Measurements from ENCODE around the gene KRT82.
"Not testable (repeated sequence)": the region's sequence is repeated elsewhere in the genome, so short reads cannot be mapped to it uniquely, and the experiment has no call there.

The KRT82 gene

GRCh38 chr12:52405922-52406385 lies at the start of gene KRT82:
Gene KRT82, minus strand, starts transcription at chr12:52406335. Its CDS starts 58 bp downstream, at chr12:52406277.
- DNase-seq: no peak

GRCh38 chr12:52455821-52456220 lies 49.7 kb upstream of the KRT82 start:
- DNase-seq: no peak

DNA sequence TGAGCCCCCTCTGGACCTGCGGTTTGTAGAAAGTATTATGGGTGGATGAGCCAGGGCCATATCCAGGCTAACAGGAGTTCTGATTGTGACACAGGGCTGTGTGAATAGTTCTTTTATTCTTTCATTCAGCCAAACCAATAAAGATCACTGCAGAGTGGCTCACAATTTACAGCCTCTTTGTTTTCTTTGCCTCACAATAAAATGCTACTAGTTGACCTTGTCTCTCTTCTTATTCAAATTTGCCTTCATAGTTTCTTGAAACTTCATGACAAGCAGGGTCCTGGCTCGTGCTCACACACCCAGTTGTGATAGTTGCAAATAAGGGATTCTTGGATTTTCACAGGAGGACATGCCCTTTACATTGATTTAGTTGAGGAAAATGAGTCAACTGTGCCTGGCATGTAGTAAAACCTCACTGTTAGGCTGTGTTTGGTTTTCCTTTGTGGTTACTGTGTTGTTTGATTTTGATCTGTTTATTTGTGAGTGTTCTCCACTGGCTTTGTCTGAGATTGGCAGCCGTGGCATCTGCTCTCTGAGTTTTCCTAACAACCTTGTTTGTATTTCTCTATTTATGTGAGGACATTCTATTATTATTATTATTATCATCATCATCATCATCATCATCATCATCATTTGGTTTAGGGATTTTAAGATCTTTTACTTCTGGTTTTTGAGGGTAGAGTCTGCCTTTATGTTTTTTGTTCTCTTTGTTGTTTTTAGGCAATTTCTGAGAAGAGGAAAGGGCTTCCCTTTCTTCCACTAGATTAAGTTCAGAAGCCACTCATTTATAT lies 48.5 kb upstream of the KRT82 start:
- no peak for DNase-seq

GRCh38 chr12:52452101-52452500 lies 46.0 kb upstream of the KRT82 start, which contains the start of gene KRT6B:
Gene KRT6B, minus strand, starts transcription at chr12:52452146. Its CDS starts 68 bp downstream, at chr12:52452078.
- DNase-seq: no peak

GRCh38 chr12:52448228-52448627 lies 42.1 kb upstream of the KRT82 start:
- DNase-seq: no peak

DNA sequence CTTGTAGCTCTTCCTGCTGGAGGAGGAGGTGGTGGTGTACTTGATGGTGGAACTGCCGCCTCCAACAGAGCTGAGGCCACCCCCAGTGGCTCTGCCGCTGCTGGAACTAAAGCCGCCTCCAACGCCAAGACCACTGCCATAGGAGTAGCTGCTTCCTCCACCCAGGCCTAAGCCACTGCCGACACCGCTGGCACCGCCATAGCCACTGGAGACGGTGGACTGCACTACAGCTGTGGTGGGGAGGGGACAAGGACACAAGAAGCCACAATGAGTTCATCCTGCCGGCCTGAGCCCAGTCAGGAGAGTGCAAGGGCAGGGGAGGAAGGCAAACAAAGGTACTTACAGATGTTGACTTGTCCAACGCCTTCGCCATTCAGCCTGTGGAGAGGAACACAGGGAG lies 41.1 kb upstream of the KRT82 start:
- DNase-seq: not testable (repeated sequence)

GRCh38 chr12:52446367-52447045 lies 40.4 kb upstream of the KRT82 start:
- DNase-seq: no peak

DNA sequence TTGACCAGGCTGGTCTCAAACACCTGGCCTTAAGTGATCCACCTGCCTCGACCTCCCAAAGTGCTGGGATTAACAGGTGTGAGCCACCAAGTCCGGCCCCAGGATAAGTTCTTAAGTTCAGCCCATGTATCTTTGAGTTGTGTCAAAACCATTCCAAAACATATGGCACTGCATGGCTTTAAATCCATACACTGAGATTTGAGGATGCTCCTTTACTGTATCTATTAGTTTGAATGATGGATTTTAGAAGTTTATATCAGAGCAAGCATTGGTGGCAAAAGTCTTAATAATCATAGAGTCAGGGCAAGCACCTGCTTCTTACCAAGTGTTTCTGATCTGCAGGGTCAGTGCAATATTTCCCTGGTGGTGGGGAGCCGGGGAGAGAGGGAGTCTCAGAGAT lies 39.7 kb upstream of the KRT82 start:
- DNase-seq: no peak

GRCh38 chr12:52444647-52445595 lies 38.8 kb upstream of the KRT82 start:
- no peak for DNase-seq

- no peak for DNase-seq
Observed at GRCh38 chr12:52443966-52444365, 37.8 kb upstream of the KRT82 start.

- no peak for DNase-seq
Observed at GRCh38 chr12:52442600-52443061, 36.5 kb upstream of the KRT82 start.

DNA sequence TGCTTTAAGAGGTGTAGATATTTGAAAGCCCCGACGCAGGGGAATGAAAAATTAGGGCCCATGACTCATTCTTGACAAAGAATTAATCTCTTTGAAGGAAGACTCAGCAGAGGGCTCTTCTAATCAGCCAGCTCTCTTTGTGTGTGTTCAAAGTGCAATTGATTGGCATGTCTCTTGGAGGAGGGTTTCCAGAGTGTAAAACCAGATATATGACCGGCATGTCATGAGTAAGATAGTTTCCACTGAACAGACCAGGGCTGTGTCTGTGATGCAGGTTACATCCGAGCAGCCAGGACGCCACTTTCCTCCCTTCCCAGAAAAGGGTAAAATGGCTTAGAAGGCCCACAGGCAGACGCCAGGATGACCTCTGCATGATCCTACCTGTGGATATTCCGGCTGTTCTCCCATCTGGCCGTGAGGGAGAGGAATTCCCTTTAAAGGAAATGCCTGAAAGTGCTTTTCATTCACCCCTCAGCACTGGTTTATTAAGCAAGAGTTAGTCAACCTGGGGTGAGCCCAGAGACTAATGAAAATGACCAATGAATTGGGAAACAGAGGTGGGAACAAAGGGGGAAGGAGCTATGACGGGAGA lies 35.3 kb upstream of the KRT82 start:
- no peak for DNase-seq

DNA sequence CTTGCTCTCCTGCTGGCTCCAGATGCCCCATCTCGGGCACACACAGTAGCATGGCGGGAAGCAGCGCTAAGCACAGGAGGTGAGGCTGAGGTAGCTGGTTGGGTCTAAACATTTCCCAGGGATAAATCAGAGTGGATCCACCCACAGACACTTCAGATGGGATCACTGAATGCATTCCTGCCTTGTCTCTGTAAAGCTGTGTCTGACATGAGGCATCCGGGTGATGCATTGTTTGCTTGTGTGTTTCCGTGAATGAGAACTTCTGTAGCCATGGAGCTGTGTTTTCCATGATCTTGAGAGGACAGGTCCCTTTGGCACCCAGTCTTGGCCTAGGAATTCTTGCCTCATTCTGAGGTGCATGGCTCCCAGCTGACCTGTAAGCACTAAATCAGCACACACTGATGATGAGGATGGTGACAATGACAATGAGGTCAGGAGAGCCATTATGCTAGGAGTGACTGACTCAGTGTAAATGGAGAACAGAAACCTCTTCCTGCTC lies 34.7 kb upstream of the KRT82 start:
- no peak for DNase-seq

DNA sequence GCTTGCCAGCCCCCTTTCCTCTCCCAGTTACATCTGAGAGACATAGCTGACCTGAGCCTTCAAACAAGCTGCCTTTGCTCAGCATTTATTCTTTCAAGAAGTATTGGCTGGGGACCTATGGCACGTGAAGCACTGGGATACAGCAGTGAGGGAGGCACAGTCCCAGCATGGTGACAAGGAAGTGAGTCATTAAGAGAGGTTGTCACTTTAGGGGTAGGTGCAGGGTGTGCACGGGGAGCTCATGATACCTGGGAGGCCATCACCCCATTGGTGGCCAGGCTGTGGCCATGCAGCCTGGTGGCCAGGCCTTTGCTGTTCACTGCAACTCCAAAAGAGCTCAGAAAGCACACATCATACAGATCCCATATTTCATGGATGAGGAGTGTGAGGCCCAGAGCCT lies 33.7 kb upstream of the KRT82 start:
- DNase-seq: no peak

- no peak for DNase-seq
Observed at GRCh38 chr12:52439420-52439819, 33.3 kb upstream of the KRT82 start.

- no peak for DNase-seq
Observed at GRCh38 chr12:52438305-52439301, 32.5 kb upstream of the KRT82 start.

GRCh38 chr12:52437508-52437907 lies 31.4 kb upstream of the KRT82 start:
- no peak for DNase-seq

DNA sequence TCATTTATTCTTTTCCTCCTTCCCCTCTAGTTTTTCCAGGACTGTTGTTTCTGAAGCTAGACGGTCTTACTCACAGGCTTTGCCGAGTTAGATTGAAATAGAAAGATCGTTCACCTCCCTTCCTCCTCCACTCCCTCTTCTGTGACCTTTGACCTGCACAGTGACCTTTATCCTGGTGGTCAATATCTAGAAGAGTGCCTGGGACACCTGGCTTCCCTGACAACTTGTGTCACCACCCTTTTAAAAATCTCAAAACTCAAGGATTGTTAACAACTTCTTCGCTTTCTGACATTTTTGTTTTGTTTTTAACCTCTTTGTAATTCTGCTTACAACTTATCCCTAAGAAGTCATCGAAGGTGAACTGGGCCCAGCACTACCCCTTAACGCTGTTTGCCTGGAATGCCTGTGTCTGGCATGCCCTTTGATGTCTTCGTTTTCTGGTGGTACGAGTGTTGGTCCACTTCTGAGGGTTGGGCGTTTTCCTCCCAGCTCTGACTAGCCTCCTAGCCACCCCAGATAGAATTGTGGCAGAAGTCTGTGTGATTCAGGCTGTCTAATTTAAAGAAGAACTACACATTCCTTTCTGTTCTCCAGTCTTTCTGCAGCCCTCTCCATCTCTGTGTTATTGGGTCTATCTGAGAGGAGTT lies 30.8 kb upstream of the KRT82 start:
- no peak for DNase-seq

DNA sequence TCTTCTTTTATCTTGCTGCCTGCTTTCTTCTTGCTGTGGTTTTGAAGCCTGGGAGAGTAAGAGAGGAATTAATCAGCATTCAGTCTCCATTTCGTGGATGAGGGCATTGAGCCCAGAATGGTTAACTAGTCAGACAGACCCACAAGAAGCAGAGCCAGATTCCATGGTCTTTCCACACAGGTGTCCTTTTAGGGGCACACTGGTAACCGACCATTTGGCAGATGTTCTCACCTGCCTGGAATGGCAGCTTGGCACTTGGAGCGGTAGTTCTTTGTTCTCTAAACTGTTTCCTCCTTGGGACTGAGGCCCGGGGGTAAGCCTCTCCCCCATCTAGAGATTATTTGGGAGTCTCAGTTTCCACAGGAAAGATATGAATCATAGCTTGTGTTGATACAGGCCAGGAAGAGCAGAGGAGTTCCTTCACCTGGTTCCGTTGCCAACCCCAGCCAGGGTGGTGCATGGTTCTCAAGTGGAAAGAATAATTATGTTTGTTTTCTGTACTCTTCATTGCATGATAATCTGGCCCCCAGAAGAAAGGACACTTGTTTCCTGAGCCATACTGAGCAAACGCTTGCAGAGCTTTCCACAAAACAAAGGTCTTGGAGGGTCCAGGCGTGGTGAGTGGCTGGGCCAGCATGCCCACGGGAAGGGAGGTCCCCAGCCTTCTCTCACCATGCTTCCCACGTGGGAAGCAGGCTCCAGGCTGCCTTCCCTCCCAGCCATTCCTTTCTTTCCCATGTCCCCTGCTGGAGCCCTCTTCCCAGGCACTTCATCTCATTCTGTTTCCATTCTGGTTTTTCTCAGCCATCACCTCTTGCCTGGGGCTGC lies 30.1 kb upstream of the KRT82 start:
- DNase-seq: no peak

DNA sequence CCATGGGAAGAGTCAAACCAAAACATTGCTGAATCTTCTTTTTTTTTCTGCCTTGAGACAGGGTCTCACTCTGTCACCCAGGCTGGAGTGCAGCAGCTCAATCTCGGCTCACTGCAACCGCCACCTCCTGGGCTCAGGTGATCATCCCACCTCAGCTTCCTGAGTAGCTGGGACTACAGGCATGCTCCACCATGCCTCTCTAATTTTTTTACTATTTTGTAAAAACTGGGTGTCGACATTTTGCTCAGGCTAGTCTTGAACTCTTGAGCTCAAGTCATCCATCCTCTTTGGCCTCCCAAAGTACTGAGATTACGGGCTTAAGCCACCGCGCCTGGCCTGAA lies 29.5 kb upstream of the KRT82 start:
- DNase-seq: no peak

Measured in cerebellar nuclear complex (tissue), 1 donor.